GM21619 (cell line): ENCODE data around the gene DBNDD2.

ENCODE experiments used
- ATAC-seq: cut with Tn5 transposase; IDR thresholded peaks from one replicate; pipeline ENCODE4 v1.9.1; 2021; ENCODE audit not compliant: unreplicated experiment

Gene DBNDD2

GRCh38 chr20:45407783-45408645 lies at the start of gene DBNDD2:
Gene DBNDD2, plus strand, starts transcription at chr20:45408289. Its CDS starts 179 bp downstream, at chr20:45408468.
- ATAC-seq = no peak

- ATAC-seq = no peak
Measured at GRCh38 chr20:45359069-45359405, 49.1 kb upstream of the DBNDD2 start.

- ATAC-seq = no peak
Measured at GRCh38 chr20:45359406-45360148, 48.5 kb upstream of the DBNDD2 start.

- ATAC-seq = no peak
Measured at GRCh38 chr20:45361793-45362192, 46.3 kb upstream of the DBNDD2 start.

- peak; percentile 71 for ATAC-seq
Measured at GRCh38 chr20:45362804-45363610, 45.1 kb upstream of the DBNDD2 start, which contains the start of gene SYS1. Gene SYS1, plus strand, starts transcription at chr20:45363156. Its CDS starts 376 bp downstream, at chr20:45363532.

- no peak for ATAC-seq
Measured at GRCh38 chr20:45363611-45364492, 44.2 kb upstream of the DBNDD2 start.

- no peak for ATAC-seq
Measured at GRCh38 chr20:45365444-45365970, 42.6 kb upstream of the DBNDD2 start.

- no peak for ATAC-seq
Measured at GRCh38 chr20:45366192-45366591, 41.9 kb upstream of the DBNDD2 start.

GRCh38 chr20:45366631-45367030 lies 41.5 kb upstream of the DBNDD2 start:
- no peak for ATAC-seq

- ATAC-seq = no peak
Measured at GRCh38 chr20:45367126-45367525, 41.0 kb upstream of the DBNDD2 start.

- ATAC-seq = peak; percentile 73
Measured at GRCh38 chr20:45368221-45368980, 39.7 kb upstream of the DBNDD2 start.

- no peak for ATAC-seq
Measured at GRCh38 chr20:45370571-45371160, 37.4 kb upstream of the DBNDD2 start.

GRCh38 chr20:45372241-45372640 lies 35.8 kb upstream of the DBNDD2 start:
- ATAC-seq = no peak

GRCh38 chr20:45372646-45373352 lies 35.3 kb upstream of the DBNDD2 start:
- ATAC-seq = no peak

GRCh38 chr20:45373353-45374100 lies 34.6 kb upstream of the DBNDD2 start:
- ATAC-seq = peak; percentile 61

GRCh38 chr20:45374101-45374467 lies 34.0 kb upstream of the DBNDD2 start:
- ATAC-seq = no peak

GRCh38 chr20:45374966-45375365 lies 33.1 kb upstream of the DBNDD2 start:
- ATAC-seq = no peak

GRCh38 chr20:45377269-45377668 lies 30.8 kb upstream of the DBNDD2 start:
- ATAC-seq = no peak
